GM21423 (cell line): Measurements from ENCODE around the gene AP1B1.
"Not testable (repeated sequence)": the region's sequence is repeated elsewhere in the genome, so short reads cannot be mapped to it uniquely, and the experiment has no call there.

Experiments
- ATAC-seq: cut with Tn5 transposase; IDR thresholded peaks from one replicate; pipeline ENCODE4 v1.9.1; 2021; ENCODE audit warnings: mild to moderate bottlenecking, moderate library complexity; ENCODE audit not compliant: unreplicated experiment

The AP1B1 gene

GRCh38 chr22:29388759-29389090 lies 355 bp upstream of the AP1B1 start:
- no peak for ATAC-seq

GRCh38 chr22:29386708-29387107 lies 1.7 kb downstream of the AP1B1 start:
- ATAC-seq, result no peak

- ATAC-seq, result no peak
Measured at GRCh38 chr22:29385748-29386147, 2.6 kb downstream of the AP1B1 start.

DNA sequence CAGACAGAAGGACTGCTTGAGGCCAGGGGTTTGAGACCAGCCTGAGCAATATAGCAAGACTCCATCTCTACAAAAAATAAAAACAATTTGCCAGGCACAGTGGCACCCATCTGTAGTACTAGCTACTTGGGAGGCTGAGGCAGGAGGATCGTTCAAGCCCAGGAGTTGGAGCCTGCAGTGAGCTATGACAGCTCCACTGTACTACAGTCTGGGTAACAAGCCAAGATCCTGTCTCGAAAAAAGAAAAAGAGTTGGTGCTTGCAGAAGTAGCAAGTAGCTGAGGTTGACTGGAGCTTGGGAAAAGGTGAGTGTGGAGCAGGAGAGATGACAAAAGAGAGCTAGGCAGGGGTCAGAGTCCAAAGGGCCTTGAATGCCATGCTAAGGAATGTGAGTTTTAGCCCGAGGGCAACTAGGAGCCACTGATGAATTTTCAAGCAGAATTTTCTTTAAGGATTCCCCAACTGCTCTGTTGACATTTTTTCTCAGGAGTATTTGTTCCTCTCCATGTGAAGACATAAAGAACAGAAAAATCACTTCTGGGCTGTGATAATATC lies 3.1 kb downstream of the AP1B1 start:
- no peak for ATAC-seq

DNA sequence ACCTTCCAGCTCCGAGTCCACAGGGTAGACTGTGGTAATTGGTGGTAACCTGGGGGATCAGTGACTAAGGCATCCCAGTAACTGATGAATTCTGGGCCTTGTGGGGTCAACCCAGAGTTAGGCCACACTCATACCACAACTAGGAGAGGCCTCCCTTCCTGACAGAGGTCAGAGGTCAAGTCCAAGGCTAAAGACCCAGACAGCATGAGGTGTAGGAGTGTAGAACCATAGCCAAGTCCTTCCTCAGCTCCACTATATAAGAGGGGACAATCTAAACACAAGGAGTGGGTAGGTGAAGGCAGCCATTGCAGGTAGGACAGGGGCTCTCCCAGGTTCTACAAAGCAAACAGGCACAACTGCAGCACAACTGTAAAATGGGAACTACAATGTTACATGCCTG lies 4.6 kb downstream of the AP1B1 start:
- no peak for ATAC-seq

GRCh38 chr22:29382580-29383302 lies 5.6 kb downstream of the AP1B1 start:
- ATAC-seq, result no peak

GRCh38 chr22:29380856-29381255 lies 7.5 kb downstream of the AP1B1 start:
- no peak for ATAC-seq

DNA sequence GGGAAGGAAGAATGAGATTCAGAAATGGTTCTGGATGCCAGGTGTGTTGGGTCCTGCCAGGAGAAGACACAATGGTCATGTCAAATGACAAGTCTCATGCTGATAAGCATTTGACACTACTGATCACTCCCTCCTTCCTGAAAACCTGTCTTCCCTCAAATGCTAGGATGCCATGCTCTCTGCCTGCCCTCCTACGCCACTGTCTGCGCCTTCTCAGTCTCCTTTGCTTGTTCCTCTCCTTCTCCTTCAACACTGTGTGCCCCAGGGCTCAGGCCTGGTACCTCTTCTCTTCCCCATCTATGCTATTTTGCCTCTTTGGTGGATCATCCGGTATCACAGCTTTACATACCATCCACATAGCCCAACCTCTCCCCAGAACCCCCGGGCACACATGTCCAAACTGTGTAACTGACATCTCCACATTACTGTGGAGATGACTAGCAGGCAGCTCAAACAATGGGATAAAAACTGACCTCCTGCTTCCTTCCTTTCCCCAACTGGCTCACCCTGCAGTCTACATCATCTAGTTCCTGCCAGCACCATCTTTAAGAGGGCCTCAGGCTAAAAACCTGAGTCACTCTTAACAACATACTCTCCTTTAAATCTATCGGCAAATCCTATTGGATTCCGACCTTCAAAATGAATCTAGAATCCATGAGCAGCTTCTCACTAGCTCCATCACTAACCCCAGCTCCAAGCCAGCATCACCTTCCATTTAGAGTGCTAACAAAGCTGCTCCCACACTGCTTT lies 8.2 kb downstream of the AP1B1 start:
- no peak for ATAC-seq

GRCh38 chr22:29379258-29379657 lies 9.1 kb downstream of the AP1B1 start:
- ATAC-seq, result no peak

DNA sequence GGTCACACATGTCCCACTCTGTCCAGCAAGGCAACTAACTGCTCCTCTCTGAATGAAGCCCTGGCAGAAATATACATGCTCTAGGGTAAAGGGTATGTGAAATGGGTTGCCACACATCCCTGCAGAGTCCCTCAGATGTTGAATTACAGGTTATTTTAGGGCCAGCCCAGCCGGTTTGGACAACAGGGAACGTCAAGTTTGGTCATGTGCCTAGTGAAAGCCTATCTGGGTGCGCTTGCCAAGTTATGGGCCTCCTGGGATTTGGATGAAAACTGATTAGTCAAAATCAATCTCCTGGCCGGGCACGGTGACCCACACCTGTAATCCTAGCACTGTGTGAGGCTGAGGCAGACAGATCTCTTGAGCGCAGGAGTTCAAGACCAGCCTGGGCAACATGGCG lies 10.4 kb downstream of the AP1B1 start:
- no peak for ATAC-seq

GRCh38 chr22:29376705-29377104 lies 11.7 kb downstream of the AP1B1 start:
- ATAC-seq, result not testable (repeated sequence)

GRCh38 chr22:29375398-29376076 lies 12.8 kb downstream of the AP1B1 start:
- no peak for ATAC-seq

DNA sequence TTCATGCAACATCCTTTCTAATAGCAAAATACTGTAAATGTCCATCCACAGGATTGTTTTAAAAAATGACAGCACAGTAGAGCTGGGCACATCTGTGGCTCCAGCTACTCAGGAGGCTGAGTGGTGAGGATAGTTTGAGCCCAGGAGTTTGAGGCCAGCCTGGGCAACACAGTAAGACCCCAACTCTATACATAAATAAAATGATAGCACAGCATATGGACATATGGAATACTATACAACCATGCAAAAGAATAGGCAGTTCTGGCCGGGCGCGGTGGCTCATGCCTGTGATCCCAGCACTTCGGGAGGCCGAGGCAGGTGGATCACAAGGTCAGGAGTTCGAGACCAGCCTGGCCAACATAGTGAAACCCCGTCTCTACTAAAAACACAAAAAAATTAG lies 13.6 kb downstream of the AP1B1 start:
- ATAC-seq, result not testable (repeated sequence)

- no peak for ATAC-seq
Measured at GRCh38 chr22:29374401-29374800, 14.0 kb downstream of the AP1B1 start.

DNA sequence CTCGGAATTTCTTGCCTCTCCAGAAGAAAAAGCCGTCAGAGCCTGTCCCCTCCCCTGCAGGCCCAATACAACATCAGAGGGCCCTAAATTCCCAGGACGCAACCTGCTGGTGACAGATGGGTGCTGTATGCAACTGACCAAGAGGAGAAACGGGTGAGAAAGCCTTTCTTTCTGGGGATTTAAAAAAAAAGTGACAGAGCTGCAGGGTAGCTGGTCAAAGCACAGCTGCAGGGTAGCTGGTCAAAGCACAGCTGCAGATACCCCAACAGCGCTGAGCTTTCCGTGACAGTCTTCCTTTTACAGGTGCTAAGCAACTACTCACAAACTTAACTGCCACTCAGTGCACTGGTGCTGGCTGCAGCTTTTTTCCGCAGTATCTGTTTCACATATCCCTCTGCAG lies 17.8 kb downstream of the AP1B1 start:
- no peak for ATAC-seq

DNA sequence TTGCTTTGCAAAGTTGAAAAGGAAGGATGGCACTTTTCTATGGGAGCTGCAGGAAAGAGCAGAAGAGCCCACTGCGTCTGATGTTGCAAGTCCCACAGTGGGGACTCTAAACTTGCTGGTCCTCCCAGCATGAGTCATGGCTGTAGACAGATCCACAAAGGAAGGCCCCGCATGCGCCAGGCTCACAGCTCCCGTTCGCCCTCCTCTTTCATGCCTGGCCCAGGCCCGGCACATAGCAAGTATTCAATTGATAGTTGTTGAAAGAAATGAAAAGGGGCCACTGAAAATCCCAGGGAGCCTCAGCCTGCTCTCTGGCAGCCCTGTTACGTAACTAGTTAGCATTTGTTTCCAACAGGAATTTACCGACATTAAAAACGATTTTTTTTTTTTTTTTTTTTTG lies 18.9 kb downstream of the AP1B1 start:
- no peak for ATAC-seq

- no peak for ATAC-seq
Measured at GRCh38 chr22:29359469-29359868, 28.9 kb downstream of the AP1B1 start.

DNA sequence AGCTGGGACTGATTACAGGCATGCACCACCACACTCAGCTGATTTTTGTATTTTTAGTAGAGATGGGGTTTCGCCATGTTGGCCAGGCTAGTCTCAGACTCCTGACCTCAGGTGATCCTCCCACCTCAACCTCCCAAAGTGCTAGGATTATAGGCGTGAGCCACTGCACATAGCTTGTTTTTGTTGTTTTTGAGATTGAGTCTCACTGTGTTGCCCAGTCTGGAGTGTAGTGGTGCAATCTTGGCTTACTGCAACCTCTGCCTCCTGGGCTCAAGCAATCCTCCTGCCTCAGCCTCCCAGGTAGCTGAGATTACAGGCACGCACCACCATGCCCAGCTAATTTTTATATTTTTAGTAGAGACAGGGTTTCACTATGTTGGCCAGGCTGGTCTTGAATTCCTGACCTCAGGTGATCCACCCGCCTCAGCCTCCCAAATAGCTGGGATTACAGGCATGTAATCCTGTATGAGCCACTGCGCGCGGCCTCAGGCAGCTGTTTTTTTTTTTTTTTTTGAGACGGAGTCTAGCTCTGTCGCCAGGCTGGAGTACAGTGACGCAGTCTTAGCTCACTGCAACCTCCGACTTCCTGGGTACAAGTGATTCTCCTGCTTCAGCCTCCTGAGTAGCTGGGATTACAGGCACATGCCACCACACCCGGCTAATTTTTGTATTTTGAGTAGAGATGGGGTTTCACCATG lies 31.0 kb downstream of the AP1B1 start:
- ATAC-seq, result not testable (repeated sequence)

GRCh38 chr22:29353860-29354259 lies 34.5 kb downstream of the AP1B1 start:
- ATAC-seq, result no peak

DNA sequence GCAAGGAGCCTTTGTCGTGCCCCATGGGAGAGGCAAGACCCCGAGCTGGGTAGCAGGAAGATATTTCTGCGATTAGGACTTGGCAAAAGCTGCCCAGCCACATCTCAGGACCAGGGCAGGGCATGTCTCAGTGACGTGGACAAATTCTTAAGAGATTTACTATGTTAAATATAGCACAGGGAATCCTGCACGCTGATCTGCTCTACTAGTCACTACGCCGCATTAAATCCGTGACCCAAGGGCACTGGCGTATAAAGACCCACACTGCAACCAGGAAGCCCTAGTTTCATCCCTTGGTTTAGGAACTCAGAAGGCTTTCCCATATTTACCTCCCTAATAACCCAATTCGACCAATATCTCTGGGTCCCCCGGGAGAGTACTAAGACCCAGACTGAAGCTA lies 35.1 kb downstream of the AP1B1 start:
- ATAC-seq, result no peak

DNA sequence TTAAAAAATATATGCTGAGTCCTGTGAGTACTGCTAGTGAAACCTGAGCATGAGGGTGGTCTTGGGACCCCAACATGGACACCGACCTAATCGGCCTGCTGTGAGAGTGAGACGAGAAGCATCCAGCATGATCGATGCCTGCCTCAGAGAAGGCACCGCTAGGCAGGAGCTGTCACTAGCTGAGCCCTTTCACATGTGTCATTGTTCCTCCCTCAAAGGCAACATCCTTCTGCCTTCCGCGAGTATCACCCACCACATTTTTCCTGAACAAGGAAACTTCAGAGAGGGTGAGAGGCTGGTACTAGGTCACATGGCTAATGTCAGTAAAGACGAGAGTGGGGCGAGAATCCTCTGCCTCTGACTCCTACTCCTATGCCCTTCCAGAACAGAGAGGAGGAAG lies 35.6 kb downstream of the AP1B1 start:
- no peak for ATAC-seq
